HG02610 (cell line): Measurements from ENCODE around the gene MFAP4.
A peak's percentile ranks its signal among the peaks of the same experiment; 100 is the strongest.

ENCODE experiments used
- ATAC-seq: cut with Tn5 transposase; IDR thresholded peaks from one replicate; pipeline ENCODE4 v1.9.1; 2021; ENCODE audit warnings: mild to moderate bottlenecking, moderate library complexity; ENCODE audit not compliant: unreplicated experiment

The MFAP4 gene

DNA sequence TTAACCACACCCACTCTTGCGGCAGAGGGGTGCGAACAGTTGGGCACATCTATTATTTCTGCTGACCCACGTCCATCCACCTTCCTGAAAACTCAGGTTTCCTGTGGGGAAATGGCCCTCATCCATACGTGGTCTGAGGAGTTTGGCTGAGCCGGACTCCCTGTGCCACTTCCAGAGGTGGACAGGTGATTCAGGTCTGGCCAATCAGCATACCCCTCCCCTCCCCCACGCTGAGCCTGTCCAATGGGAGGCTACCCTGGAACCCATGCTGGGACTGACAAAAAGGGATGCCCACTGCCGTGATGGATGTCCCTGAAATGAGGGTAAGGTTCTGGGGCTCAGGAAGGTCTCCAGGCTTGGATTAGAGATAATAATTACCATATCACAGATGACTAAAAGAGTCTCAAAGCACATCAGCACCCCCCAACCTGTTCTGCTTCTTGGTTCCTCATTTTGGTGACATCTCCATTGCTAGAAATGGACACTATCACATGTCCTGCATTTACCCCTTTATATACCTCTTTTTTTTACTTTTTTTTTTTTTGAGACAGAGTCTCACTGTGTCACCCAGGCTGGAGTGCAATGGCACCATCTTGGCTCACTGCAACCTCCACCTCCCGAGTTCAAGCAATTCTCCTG lies 14.0 kb downstream of the MFAP4 start:
- no peak for ATAC-seq

DNA sequence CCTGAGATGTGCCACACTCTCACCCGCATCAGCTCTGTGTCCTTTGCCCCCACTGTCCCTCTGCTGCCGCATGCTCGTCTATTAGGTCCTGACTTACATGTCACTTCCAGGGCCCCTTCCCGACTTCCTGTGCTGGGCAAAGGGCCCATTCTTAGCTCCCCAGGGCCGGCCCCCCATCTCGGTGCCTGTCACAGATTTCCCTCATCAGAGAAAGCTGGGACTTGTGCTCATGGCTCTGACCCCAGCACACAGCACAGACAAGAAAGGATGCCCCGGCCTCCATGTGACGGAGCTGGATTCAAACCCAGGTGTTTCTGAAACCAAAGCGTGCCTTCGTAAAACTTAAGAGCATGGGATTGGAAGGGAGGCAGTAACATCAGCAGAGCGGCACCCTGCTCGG lies 14.6 kb downstream of the MFAP4 start:
- no peak for ATAC-seq

GRCh38 chr17:19372011-19372370 lies 15.0 kb downstream of the MFAP4 start:
- ATAC-seq = no peak

GRCh38 chr17:19371259-19372010 lies 15.6 kb downstream of the MFAP4 start:
- ATAC-seq = no peak

GRCh38 chr17:19370493-19370960 lies 16.5 kb downstream of the MFAP4 start:
- ATAC-seq = peak; percentile 57

DNA sequence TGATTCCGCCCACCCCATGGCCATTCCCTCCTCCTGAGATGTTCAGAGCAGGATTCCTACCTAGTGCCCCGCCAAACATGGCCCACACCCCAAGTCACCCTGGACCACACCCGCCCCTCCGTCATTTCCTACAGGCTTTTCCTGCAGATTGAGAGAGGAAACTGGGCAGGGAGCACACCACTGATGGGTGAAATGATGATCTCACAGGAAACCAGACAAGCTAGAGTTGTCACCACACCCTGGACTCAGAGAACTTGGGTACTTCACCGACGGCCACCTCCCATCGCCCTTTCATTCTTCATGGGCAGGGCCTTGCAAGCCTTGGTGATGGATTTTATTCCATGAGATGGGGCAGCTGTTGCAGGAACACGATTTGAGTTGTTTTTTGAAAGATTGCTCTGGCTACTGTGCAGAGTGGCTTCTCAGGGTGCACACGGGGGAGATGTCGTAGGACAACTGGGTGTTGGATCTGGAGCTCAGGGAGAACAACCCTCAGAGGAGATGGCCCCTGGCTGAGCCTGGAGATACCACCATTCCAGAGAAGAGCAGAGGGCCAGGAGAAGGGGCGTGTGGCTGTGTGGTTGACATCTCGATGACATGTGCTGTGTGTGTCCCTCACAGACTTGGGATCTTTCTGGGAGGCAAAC lies 17.0 kb downstream of the MFAP4 start:
- ATAC-seq = no peak

GRCh38 chr17:19369107-19369778 lies 17.7 kb downstream of the MFAP4 start:
- ATAC-seq = no peak

DNA sequence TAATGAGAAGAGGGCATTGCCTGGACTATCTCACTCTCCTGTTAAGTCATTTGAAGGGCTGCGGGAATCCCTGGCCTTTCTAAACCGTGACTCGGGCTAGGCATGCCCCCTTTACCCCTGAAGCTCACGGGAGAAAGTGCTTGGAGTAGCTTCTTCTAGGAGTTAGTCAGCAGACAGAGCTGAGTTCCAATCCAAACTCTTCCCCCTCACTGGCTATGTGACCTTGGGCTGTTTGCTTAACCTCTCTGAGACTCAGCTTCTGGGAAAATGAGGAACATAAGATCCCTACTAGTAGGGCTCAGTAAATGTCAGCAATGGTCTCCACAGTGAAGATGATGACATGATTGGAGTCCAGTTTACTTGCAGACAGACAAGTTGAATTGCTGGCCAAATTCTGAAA lies 18.8 kb downstream of the MFAP4 start:
- ATAC-seq = no peak

DNA sequence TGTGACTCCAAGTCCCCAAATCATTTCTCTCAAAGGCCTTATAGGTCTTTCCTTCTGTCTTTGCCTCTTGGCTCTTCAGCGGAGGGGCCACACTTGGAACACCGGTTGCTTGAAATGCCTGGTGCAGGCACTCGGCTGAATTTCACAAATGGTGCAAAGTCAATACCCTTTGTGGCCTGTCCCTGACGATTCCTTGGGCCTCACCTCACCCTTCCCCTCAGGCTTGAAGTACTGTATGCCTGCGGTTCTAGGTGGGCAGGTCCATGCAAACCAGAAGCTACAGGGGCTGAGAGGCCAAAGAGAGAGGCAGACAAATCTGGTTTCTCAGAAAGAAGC lies 20.4 kb downstream of the MFAP4 start:
- ATAC-seq = no peak

- ATAC-seq = no peak
Observed at GRCh38 chr17:19365833-19366636, 21.0 kb downstream of the MFAP4 start.

GRCh38 chr17:19365499-19365817 lies 21.5 kb downstream of the MFAP4 start:
- no peak for ATAC-seq

DNA sequence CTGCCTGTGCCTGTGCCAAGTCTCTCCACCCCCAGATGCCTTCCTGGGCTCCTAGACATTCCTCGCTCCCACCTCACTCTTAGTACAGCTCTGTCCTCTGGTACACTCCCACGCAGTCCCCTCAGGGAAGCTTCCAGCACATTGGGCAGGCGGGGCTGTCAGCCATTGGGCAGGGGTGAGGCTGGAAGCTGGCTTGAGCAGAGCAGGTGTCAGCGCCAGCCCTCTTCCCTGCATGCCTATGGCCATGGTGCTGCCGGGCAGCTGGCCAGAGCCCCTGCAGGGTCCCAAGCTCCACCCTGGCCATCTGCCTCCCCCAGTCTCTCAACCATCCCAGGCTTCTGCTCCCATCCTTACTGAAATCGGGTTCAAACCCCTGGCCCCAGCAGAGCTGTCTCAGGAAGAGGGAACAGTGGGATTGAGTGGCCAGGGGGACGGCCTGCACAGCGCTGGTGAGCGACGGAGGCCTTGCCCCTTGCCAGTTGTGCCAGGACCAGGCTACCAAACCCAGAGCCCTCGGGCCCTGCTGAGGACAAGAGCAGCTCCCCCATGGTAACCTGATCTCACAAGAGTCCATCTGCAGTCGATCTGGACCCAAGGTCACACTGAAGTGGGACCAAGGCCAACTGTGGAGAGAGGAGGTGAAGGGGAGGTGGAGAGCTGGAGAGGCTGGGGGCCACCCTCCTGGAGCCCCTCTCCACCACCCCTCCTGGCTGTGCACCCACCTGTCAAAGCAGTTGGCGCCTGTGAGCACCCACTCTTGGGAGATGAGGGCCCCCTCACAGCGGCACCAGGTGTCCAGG lies 22.1 kb downstream of the MFAP4 start:
- ATAC-seq = no peak

- ATAC-seq = no peak
Observed at GRCh38 chr17:19363460-19364035, 23.4 kb downstream of the MFAP4 start.

GRCh38 chr17:19363114-19363438 lies 23.9 kb downstream of the MFAP4 start:
- no peak for ATAC-seq

- peak; percentile 79 for ATAC-seq
Observed at GRCh38 chr17:19362277-19363113, 24.5 kb downstream of the MFAP4 start, which contains the start of gene B9D1. Gene B9D1, minus strand, starts transcription at chr17:19362723. Its CDS starts 154 bp downstream, at chr17:19362569.

GRCh38 chr17:19361944-19362276 lies 25.1 kb downstream of the MFAP4 start:
- no peak for ATAC-seq

GRCh38 chr17:19361326-19361725 lies 25.7 kb downstream of the MFAP4 start:
- no peak for ATAC-seq

DNA sequence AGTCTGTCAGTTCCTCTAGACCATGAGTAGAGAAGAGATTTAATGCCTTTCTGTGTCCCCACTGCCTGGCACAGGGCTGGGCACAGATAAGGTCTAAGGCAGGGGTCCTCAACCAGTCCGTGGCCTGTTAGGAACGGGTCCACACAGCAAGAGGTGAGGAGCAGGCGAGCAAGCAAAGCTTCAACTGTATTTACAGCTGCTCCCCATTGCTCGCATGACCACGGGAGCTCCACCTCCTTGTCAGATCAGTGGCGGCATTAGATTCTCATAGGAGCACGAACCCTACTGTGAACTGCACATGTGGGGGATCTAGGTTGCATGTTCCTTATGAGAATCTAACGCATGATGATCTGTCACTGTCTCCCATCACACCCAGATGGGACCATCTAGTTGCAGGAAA lies 26.2 kb downstream of the MFAP4 start:
- no peak for ATAC-seq

DNA sequence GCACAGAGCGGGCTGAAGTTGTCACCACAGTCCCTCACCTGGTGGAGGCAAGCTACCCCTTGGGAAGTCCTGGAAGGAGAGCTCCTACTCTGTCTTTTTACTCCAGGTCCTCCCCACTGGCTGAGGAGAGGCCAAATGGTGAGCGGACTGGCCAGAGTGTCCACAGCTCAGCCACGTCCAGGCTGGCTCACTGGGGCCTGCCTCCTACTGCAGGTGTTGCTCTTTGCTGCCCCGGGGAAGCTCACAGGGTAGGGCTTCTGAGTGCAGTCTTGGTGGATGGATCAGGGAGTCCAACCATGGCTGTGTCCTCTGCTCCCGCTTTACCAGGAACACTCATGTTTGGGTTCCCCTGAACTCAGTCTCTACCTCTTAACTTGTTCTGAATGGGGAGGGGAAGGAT lies 27.1 kb downstream of the MFAP4 start:
- no peak for ATAC-seq
